Measurements from ENCODE around the gene ABLIM1.

GRCh38 chr10:114650266-114650665 is 7.8 kb downstream of the ABLIM1 start:
- TF ChIP-seq EZH2 (optimal IDR thresholded peaks at IDR 0.05; ENCODE audit: low read depth, low read length): no peak
- TF ChIP-seq, protein P1, sequence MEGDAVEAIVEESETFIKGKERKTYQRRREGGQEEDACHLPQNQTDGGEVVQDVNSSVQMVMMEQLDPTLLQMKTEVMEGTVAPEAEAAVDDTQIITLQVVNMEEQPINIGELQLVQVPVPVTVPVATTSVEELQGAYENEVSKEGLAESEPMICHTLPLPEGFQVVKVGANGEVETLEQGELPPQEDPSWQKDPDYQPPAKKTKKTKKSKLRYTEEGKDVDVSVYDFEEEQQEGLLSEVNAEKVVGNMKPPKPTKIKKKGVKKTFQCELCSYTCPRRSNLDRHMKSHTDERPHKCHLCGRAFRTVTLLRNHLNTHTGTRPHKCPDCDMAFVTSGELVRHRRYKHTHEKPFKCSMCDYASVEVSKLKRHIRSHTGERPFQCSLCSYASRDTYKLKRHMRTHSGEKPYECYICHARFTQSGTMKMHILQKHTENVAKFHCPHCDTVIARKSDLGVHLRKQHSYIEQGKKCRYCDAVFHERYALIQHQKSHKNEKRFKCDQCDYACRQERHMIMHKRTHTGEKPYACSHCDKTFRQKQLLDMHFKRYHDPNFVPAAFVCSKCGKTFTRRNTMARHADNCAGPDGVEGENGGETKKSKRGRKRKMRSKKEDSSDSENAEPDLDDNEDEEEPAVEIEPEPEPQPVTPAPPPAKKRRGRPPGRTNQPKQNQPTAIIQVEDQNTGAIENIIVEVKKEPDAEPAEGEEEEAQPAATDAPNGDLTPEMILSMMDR (IDR thresholded peaks at IDR 0.05; ENCODE audit: low read length): no peak
- TF ChIP-seq EZH2phosphoT487 (IDR thresholded peaks at IDR 0.05; ENCODE audit: low read length): no peak

Measured in MM.1S (cell line).